ENCODE data around the gene BARX2.

BARX2 gene

GRCh38 chr11:129395432-129395831 lies 19.8 kb downstream of the BARX2 start:
- in situ Hi-C loops (cut with HindIII; ENCODE audit: low sequenced_read_pairs), result no loop called here
- H3K4me3 ChIP-seq (ENCODE audit: low read depth, low read length), result no peak overlapping the region
- no peak for DNase-seq (ENCODE audit: low read depth)
- TF ChIP-seq CTCF (IDR thresholded peaks at IDR 0.05; ENCODE audit: low read depth, low read length, missing control alignments), result no peak

GRCh38 chr11:129395883-129396282 lies 20.2 kb downstream of the BARX2 start:
- in situ Hi-C loops (cut with HindIII; ENCODE audit: low sequenced_read_pairs), result no loop called here
- no peak for DNase-seq (ENCODE audit: low read depth)
- no peak for TF ChIP-seq CTCF (IDR thresholded peaks at IDR 0.05; ENCODE audit: low read depth, low read length, missing control alignments)
- no peak overlapping the region for H3K4me3 ChIP-seq (ENCODE audit: low read depth, low read length)

GRCh38 chr11:129396454-129396853 lies 20.8 kb downstream of the BARX2 start:
- in situ Hi-C loops (cut with HindIII; ENCODE audit: low sequenced_read_pairs), result no loop called here
- no peak for DNase-seq (ENCODE audit: low read depth)
- TF ChIP-seq CTCF (IDR thresholded peaks at IDR 0.05; ENCODE audit: low read depth, low read length, missing control alignments), result no peak

GRCh38 chr11:129402206-129403171 lies 26.8 kb downstream of the BARX2 start:
- no peak overlapping the region for H3K4me3 ChIP-seq (ENCODE audit: low read depth, low read length)
- no peak for DNase-seq (ENCODE audit: low read depth)
- in situ Hi-C loops (cut with HindIII; ENCODE audit: low sequenced_read_pairs), result no loop called here
- TF ChIP-seq CTCF (IDR thresholded peaks at IDR 0.05; ENCODE audit: low read depth, low read length, missing control alignments), result no peak

More at GRCh38 chr11:129396454-129396853, 20.8 kb downstream of the BARX2 start:
- no peak overlapping the region for H3K4me3 ChIP-seq (ENCODE audit: low read depth, low read length)

- no peak for DNase-seq (ENCODE audit: low read depth)
- in situ Hi-C loops (cut with HindIII; ENCODE audit: low sequenced_read_pairs), result no loop called here
- H3K4me3 ChIP-seq (ENCODE audit: low read depth, low read length), result no peak overlapping the region
- TF ChIP-seq CTCF (IDR thresholded peaks at IDR 0.05; ENCODE audit: low read depth, low read length, missing control alignments), result no peak
Measured at GRCh38 chr11:129404731-129405130, 29.1 kb downstream of the BARX2 start.

- no peak overlapping the region for H3K4me3 ChIP-seq (ENCODE audit: low read depth, low read length)
- in situ Hi-C loops (cut with HindIII; ENCODE audit: low sequenced_read_pairs), result no loop called here
- DNase-seq (ENCODE audit: low read depth), result no peak
- TF ChIP-seq CTCF (IDR thresholded peaks at IDR 0.05; ENCODE audit: low read depth, low read length, missing control alignments), result no peak
Measured at GRCh38 chr11:129408865-129409444, 33.3 kb downstream of the BARX2 start.
